Activated T-helper 1 cell treated with Interleukin-2 at 50 U/mL for 16 hours (primary cell): ENCODE measurements around the gene CARHSP1.
"Not testable (repeated sequence)": the region's sequence is repeated elsewhere in the genome, so short reads cannot be mapped to it uniquely, and the experiment has no call there.

Experiments used
- DNase-seq: peaks from one replicate; pipeline ENCODE4 v3.0.0-alpha.2; 2020; ENCODE audit warnings: low read depth

The CARHSP1 gene

GRCh38 chr16:8893426-8893825, 24.6 kb upstream of the CARHSP1 start:
- DNase-seq = no peak

GRCh38 chr16:8892101-8892575, 23.3 kb upstream of the CARHSP1 start:
- no peak for DNase-seq

GRCh38 chr16:8890549-8890921, 21.7 kb upstream of the CARHSP1 start:
- DNase-seq = no peak

GRCh38 chr16:8889893-8890548, 21.2 kb upstream of the CARHSP1 start:
- no peak for DNase-seq

- no peak for DNase-seq
Measured at GRCh38 chr16:8888951-8889892, 20.4 kb upstream of the CARHSP1 start.

GRCh38 chr16:8887952-8888560, 19.2 kb upstream of the CARHSP1 start:
- DNase-seq = no peak

GRCh38 chr16:8887431-8887765, 18.6 kb upstream of the CARHSP1 start:
- no peak for DNase-seq

GRCh38 chr16:8886593-8887430, 18.0 kb upstream of the CARHSP1 start:
- DNase-seq = no peak

GRCh38 chr16:8885674-8886592, 17.1 kb upstream of the CARHSP1 start:
- DNase-seq = no peak

- DNase-seq = no peak
Measured at GRCh38 chr16:8882725-8883377, 14.0 kb upstream of the CARHSP1 start.

GRCh38 chr16:8882041-8882617, 13.3 kb upstream of the CARHSP1 start, which contains the start of gene LITAFD:
TSS of gene LITAFD (plus strand) at chr16:8882351. CDS start at chr16:8884356, 2,005 bp downstream.
- no peak for DNase-seq

GRCh38 chr16:8880839-8881510, 12.2 kb upstream of the CARHSP1 start:
- no peak for DNase-seq

GRCh38 chr16:8878523-8878911, 9.7 kb upstream of the CARHSP1 start:
- DNase-seq = no peak

- DNase-seq = no peak
Measured at GRCh38 chr16:8877894-8878522, 9.2 kb upstream of the CARHSP1 start.

- DNase-seq = not testable (repeated sequence)
Measured at GRCh38 chr16:8875317-8875716, 6.5 kb upstream of the CARHSP1 start.

GRCh38 chr16:8874388-8874787, 5.6 kb upstream of the CARHSP1 start:
- no peak for DNase-seq

GRCh38 chr16:8873866-8874195, 5.0 kb upstream of the CARHSP1 start:
- DNase-seq = not testable (repeated sequence)

GRCh38 chr16:8872967-8873865, 4.4 kb upstream of the CARHSP1 start:
- DNase-seq = no peak
